Small intestine (tissue), 16 donors: ENCODE results near the gene CLEC7A. TPM values are rescaled to one million over a fixed set of nuclear protein-coding genes. Genes with fewer than 3 reads are reported as not detected.

Experiments
- DNase-seq, 2 donors: peaks; one replicate each; pipeline versions ENCODE4 v3.0.0 to v3.0.0-alpha.2; 2013
- FAIRE-seq: peaks from 2 replicates; lab custom pipeline; 2012; peaks lifted over from hg19 to GRCh38; lab: Jason Lieb, UNC
- H3K27ac ChIP-seq, 3 donors: one replicate each; pipeline ENCODE4 v1.5.1; 2013; ENCODE audit warnings: low read length in 2 of 3, mild to moderate bottlenecking in 2 of 3, control low read depth in 1 of 3, inconsistent platforms in 1 of 3, low read depth in 1 of 3, moderate library complexity in 1 of 3
- H3K27me3 ChIP-seq, 3 donors: one replicate each; pipeline ENCODE4 v1.6.1; 2013; ENCODE audit warnings: low read length in 3 of 3, inconsistent platforms in 1 of 3; ENCODE audit not compliant: control insufficient read depth in 3 of 3, insufficient read depth in 3 of 3
- H3K36me3 ChIP-seq, 3 donors: one replicate each; pipeline ENCODE4 v1.6.1; 2013; ENCODE audit warnings: low read length in 3 of 3, inconsistent platforms in 1 of 3, low read depth in 1 of 3, mild to moderate bottlenecking in 1 of 3, moderate library complexity in 1 of 3; ENCODE audit not compliant: control insufficient read depth in 3 of 3, insufficient read depth in 2 of 3
- H3K4me1 ChIP-seq, 3 donors: one replicate each; pipeline ENCODE4 v1.6.1; 2013; ENCODE audit warnings: low read length in 2 of 3, inconsistent platforms in 1 of 3, low read depth in 1 of 3, mild to moderate bottlenecking in 1 of 3, moderate library complexity in 1 of 3; ENCODE audit not compliant: control insufficient read depth in 3 of 3, insufficient read depth in 2 of 3
- H3K4me3 ChIP-seq, 3 donors: one replicate each; pipeline ENCODE4 v1.5.1; 2013; ENCODE audit warnings: low read length in 3 of 3, control low read depth in 1 of 3, inconsistent platforms in 1 of 3, low read depth in 1 of 3, mild to moderate bottlenecking in 1 of 3, moderate library complexity in 1 of 3
- H3K9me3 ChIP-seq, 2 donors: one replicate each; pipeline ENCODE4 v1.6.1; 2013; ENCODE audit warnings: low read depth in 1 of 2, low read length in 1 of 2; ENCODE audit not compliant: control insufficient read depth in 2 of 2, insufficient read depth in 1 of 2
- WGBS, 3 donors: extraction: QIAGEN DNeasy Blood & Tissue Kit; methylation state at CpG; one replicate each; pipeline ENCODE4 v1.1.7; 2013; 5-methylcytosine and 5-hydroxymethylcytosine counted together
- long read RNA-seq, 10 donors: transcript quantifications; one replicate each; lab custom pipeline, GENCODE V29; 2026
- polyA plus RNA-seq, 4 donors: library from polyadenylated mRNA; stranded (reverse) in 3 of 4; unstranded in 1 of 4; fragments of 200-250 nt in 3 of 4; fragments of 120-200 nt in 1 of 4; gene quantifications; one replicate each; pipeline versions ENCODE4 v1.2.1 to v1.2.3, GENCODE V29; 2013
- donor health status: healthy with polysubstance abuse.
- donor health status: control.
- donor health status: control.
- donor health status: Bipolar disorder and iron deficiency.
- donor health status: healthy.

CLEC7A gene
- 1 to 10 TPM in 3 of 4 donors, under 1 TPM in 1; 0.45 to 7.2 (median 5.2) TPM for polyA plus RNA-seq
- long read RNA-seq, donor 1, partial matches to known transcripts: 5 of 10 reads
- long read RNA-seq, donor 1, other reads (novel, unspliced or antisense): 0 of 10 reads
- long read RNA-seq, donor 2, partial matches to known transcripts: 0 of 1 reads
- long read RNA-seq, donor 2, other reads (novel, unspliced or antisense): 0 of 1 reads
- long read RNA-seq, donor 3, partial matches to known transcripts: 10 of 12 reads
- long read RNA-seq, donor 3, other reads (novel, unspliced or antisense): 0 of 12 reads
- long read RNA-seq, donor 4: 0 reads
- long read RNA-seq, donor 5, partial matches to known transcripts: 5 of 5 reads
- long read RNA-seq, donor 5, other reads (novel, unspliced or antisense): 0 of 5 reads
- long read RNA-seq, donor 6: 0 reads
- long read RNA-seq, donor 7: 0 reads
- long read RNA-seq, donor 8: 0 reads
- long read RNA-seq, donor 9, partial matches to known transcripts: 0 of 1 reads
- long read RNA-seq, donor 9, other reads (novel, unspliced or antisense): 0 of 1 reads
- long read RNA-seq, donor 10, partial matches to known transcripts: 0 of 1 reads
- long read RNA-seq, donor 10, other reads (novel, unspliced or antisense): 0 of 1 reads

GRCh38 chr12:10130042-10130441 is at the start of gene CLEC7A:
Gene CLEC7A (minus strand): TSS chr12:10130199. CDS start chr12:10130082, 117 bp downstream.
- H3K27me3 ChIP-seq: no peaks in the 10 kb centered on the region
- DNase-seq (peak in 1 of 2 donors; percentile 14), FAIRE-seq (no peak)
- H3K4me3 ChIP-seq: no peak within 1 kb of the TSS
- no peaks in the 10 kb centered on the region for H3K9me3 ChIP-seq
- H3K27ac ChIP-seq: peak within 1 kb of the TSS in 1 of 3 donors; percentile 75
- no peaks in the 10 kb centered on the region for H3K36me3 ChIP-seq
- WGBS, 3 donors: 41 to 53% (median 48%) methylated on average over 1 of the region's 1 CpG
- no peaks in the 10 kb centered on the region for H3K4me1 ChIP-seq

GRCh38 chr12:10179776-10180181 is 49.8 kb upstream of the CLEC7A start:
- H3K4me1 ChIP-seq: peaks cover 0 to 25% (median 0%) of the 10 kb centered on the region in 3 donors
- H3K4me3 ChIP-seq: no peak overlapping the region
- no peaks in the 10 kb centered on the region for H3K36me3 ChIP-seq
- H3K9me3 ChIP-seq: no peaks in the 10 kb centered on the region
- FAIRE-seq: no peak
- H3K27ac ChIP-seq: no peak overlapping the region
- 74 to 81% (median 80%) methylated on average over 5 of the region's 5 CpGs for WGBS, 3 donors
- H3K27me3 ChIP-seq: no peaks in the 10 kb centered on the region
- no peak for DNase-seq

GRCh38 chr12:10178821-10179220 is 48.8 kb upstream of the CLEC7A start, which contains the start of gene TMEM52B:
Gene TMEM52B (plus strand): TSS chr12:10179032. CDS start chr12:10179575, 543 bp downstream.
- H3K36me3 ChIP-seq: no peaks in the 10 kb centered on the region
- no peaks in the 10 kb centered on the region for H3K27me3 ChIP-seq
- H3K4me3 ChIP-seq: no peak within 1 kb of the TSS
- DNase-seq (peak in 1 of 2 donors; percentile 61), FAIRE-seq (no peak)
- WGBS, 3 donors: 50 to 70% (median 58%) methylated on average over 4 of the region's 4 CpGs
- H3K27ac ChIP-seq: peak within 1 kb of the TSS in 1 of 3 donors; percentile 53
- H3K4me1 ChIP-seq: peaks cover 0 to 25% (median 0%) of the 10 kb centered on the region in 3 donors
- H3K9me3 ChIP-seq: no peaks in the 10 kb centered on the region

GRCh38 chr12:10175846-10176636 is 46.0 kb upstream of the CLEC7A start:
- Histone ChIP-seq H3K27ac (peak overlapping the region in 1 of 3 donors; percentile 80), H3K4me1 (peaks cover 0 to 25% (median 0%) of the 10 kb centered on the region in 3 donors), H3K9me3 (no peaks in the 10 kb centered on the region), H3K36me3 (no peaks in the 10 kb centered on the region), H3K4me3 (no peak overlapping the region), H3K27me3 (no peaks in the 10 kb centered on the region)
- WGBS, 3 donors: 17 to 62% (median 54%) methylated on average over 5 of the region's 5 CpGs
- peak; percentile 90 to 92 for DNase-seq
- peak; percentile 23 for FAIRE-seq

- H3K4me1 ChIP-seq: peaks cover 0 to 25% (median 0%) of the 10 kb centered on the region in 3 donors
- WGBS, 3 donors: 76 to 88% (median 82%) methylated on average over 2 of the region's 2 CpGs
- no peak overlapping the region for H3K4me3 ChIP-seq
- H3K36me3 ChIP-seq: no peaks in the 10 kb centered on the region
- FAIRE-seq (no peak), DNase-seq (peak in 1 of 2 donors; percentile 20)
- no peaks in the 10 kb centered on the region for H3K9me3 ChIP-seq
- H3K27me3 ChIP-seq: no peaks in the 10 kb centered on the region
- peak overlapping the region in 1 of 3 donors; percentile 80 for H3K27ac ChIP-seq
Observed at GRCh38 chr12:10174986-10175614, 45.1 kb upstream of the CLEC7A start.

GRCh38 chr12:10171973-10172728 is 42.2 kb upstream of the CLEC7A start, which contains the start of gene OLR1:
Gene OLR1 (minus strand): TSS chr12:10172132. CDS start chr12:10172077, 55 bp downstream.
- no peaks in the 10 kb centered on the region for H3K27me3 ChIP-seq
- peaks cover 0 to 13% (median 0%) of the 10 kb centered on the region in 3 donors for H3K4me1 ChIP-seq
- H3K27ac ChIP-seq: no peak within 1 kb of the TSS
- DNase-seq (no peak), FAIRE-seq (no peak)
- H3K36me3 ChIP-seq: no peaks in the 10 kb centered on the region
- WGBS, 3 donors: 76 to 86% (median 81%) methylated on average over 7 of the region's 7 CpGs
- H3K4me3 ChIP-seq: no peak within 1 kb of the TSS
- H3K9me3 ChIP-seq: no peaks in the 10 kb centered on the region

- H3K27me3 ChIP-seq: no peaks in the 10 kb centered on the region
- H3K9me3 ChIP-seq: no peaks in the 10 kb centered on the region
- FAIRE-seq: no peak
- H3K4me1 ChIP-seq: peaks cover 0 to 4% (median 0%) of the 10 kb centered on the region in 3 donors
- WGBS, 3 donors: 87 to 90% (median 89%) methylated on average over 5 of the region's 5 CpGs
- H3K36me3 ChIP-seq: no peaks in the 10 kb centered on the region
- H3K4me3 ChIP-seq: no peak overlapping the region
- no peak for DNase-seq
- H3K27ac ChIP-seq: no peak overlapping the region
Observed at GRCh38 chr12:10170216-10170615, 40.2 kb upstream of the CLEC7A start.
